SH-SY5Y (cell line): ENCODE results near the gene SACM1L.

ENCODE experiments used
- GATA2 ChIP-seq: IDR thresholded peaks from 2 replicates; pipeline ENCODE4 v1.6.1; 2011; ENCODE audit warnings: mild to moderate bottlenecking, low read depth, low read length
- GATA3 ChIP-seq: IDR thresholded peaks from 2 replicates; pipeline ENCODE4 v1.6.1; 2011; ENCODE audit warnings: low read depth, mild to moderate bottlenecking, low read length, moderate library complexity

GRCh38 chr3:45715945-45716344, 26.7 kb downstream of the SACM1L start:
- TF ChIP-seq GATA2, result no peak
- no peak for TF ChIP-seq GATA3
